MCF 10A (cell line): ENCODE measurements around the gene SCN8A. TPM values are rescaled to one million over a fixed set of nuclear protein-coding genes. Genes with fewer than 3 reads are reported as not detected.
"Not testable (repeated sequence)": the region's sequence is repeated elsewhere in the genome, so short reads cannot be mapped to it uniquely, and the experiment has no call there.

Experiments
- BruUV-seq: library from RNA; stranded (reverse); fragments of 400-500 nt; replicated peaks from 2 replicates; lab custom pipeline; 2021; lab: Mats Ljungman, UMichigan
- CTCF ChIA-PET: fragments of 300-600 bp; sonication (Branson Sonifier 250); formaldehyde crosslinking; extraction: SDS; loops from one replicate; lab custom pipeline; 2021; ENCODE audit warnings: antibody characterized with exemption, inconsistent platforms; lab: Yijun Ruan, JAX
- POLR2A ChIA-PET: fragments of 300-600, 350-650 bp; sonication (Branson Sonifier 250); formaldehyde crosslinking; extraction: SDS; loops from one replicate; lab custom pipeline; 2020; ENCODE audit warnings: antibody characterized with exemption, inconsistent platforms; lab: Yijun Ruan, JAX
- DNase-seq: peaks from one replicate; pipeline ENCODE4 v3.0.0-alpha.2; 2018; ENCODE audit not compliant: unreplicated experiment
- H3K27ac Mint-ChIP-seq: one replicate; pipeline ENCODE4 v1.8.0; 2022; ENCODE audit warnings: mild to moderate bottlenecking, low read depth, mixed read lengths; ENCODE audit not compliant: unreplicated experiment
- H3K27me3 Mint-ChIP-seq: one replicate; pipeline ENCODE4 v1.8.0; 2022; ENCODE audit warnings: mixed read lengths; ENCODE audit not compliant: insufficient read depth, unreplicated experiment
- H3K36me3 Mint-ChIP-seq: one replicate; pipeline ENCODE4 v1.8.0; 2022; ENCODE audit warnings: mild to moderate bottlenecking, moderate library complexity, mixed read lengths; ENCODE audit not compliant: insufficient read depth, unreplicated experiment
- H3K4me1 Mint-ChIP-seq: one replicate; pipeline ENCODE4 v1.8.0; 2022; ENCODE audit warnings: mixed read lengths; ENCODE audit not compliant: insufficient read depth, unreplicated experiment
- H3K4me3 Mint-ChIP-seq: one replicate; pipeline ENCODE4 v1.8.0; 2022; ENCODE audit warnings: mild to moderate bottlenecking, moderate library complexity, mixed read lengths; ENCODE audit not compliant: unreplicated experiment
- H3K9me3 Mint-ChIP-seq: one replicate; pipeline ENCODE4 v1.8.0; 2022; ENCODE audit warnings: mixed read lengths; ENCODE audit not compliant: unreplicated experiment
- CTCF ChIP-seq: fragments of 200-600 bp; IDR thresholded peaks from one replicate; pipeline ENCODE4 v1.8.0; 2022; ENCODE audit warnings: antibody characterized with exemption, mild to moderate bottlenecking; ENCODE audit not compliant: unreplicated experiment
- intact Hi-C: fragments of 100-400 bp; cut with micrococcal nuclease; formaldehyde crosslinking; loops from 2 replicates; pipeline ENCODE4 v1.14.1; 2022
- total RNA-seq: library from RNA; stranded (reverse); gene quantifications from 2 replicates; pipeline ENCODE4 v1.2.3, GENCODE V29; 2022

The SCN8A gene
- total RNA-seq, 1 experiment from 2014 or later = 0.70 TPM

DNA sequence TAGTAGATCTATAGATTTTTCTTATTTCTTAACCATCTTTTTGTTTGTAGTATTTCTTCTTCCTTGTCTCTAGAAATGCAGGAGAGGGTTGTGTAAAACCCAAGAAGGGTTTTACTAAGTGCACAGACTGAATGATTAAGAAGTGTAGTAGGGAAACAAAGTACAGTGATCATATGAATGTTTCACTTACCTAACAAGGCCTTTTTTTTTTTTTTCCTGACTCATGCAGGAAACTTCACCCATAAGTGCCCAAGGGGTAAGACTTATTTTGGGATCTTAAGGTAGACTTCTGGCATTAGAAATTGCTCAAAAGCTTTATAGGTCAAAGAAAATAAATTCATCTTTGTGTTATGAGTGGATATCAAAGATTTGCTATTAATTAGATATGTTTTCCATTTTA, 10.2 kb downstream of the SCN8A start:
- ChIA-PET CTCF (interaction anchor here (0.9 kb wide), 1 partner anchor 222 kb away, joined by 3 read pairs; no protein-coding TSS in a partner anchor), POLR2A (interaction anchor here (1.4 kb wide), 1 partner anchor 19 kb away, joined by 4 read pairs; no protein-coding TSS in a partner anchor)
- no peak for DNase-seq
- no peak for TF ChIP-seq CTCF
- Mint-ChIP-seq H3K27me3 (peaks cover 43% of the 10 kb centered on the region), H3K4me1 (no peaks in the 10 kb centered on the region), H3K36me3 (no peaks in the 10 kb centered on the region), H3K27ac (no peak overlapping the region), H3K4me3 (no peak overlapping the region), H3K9me3 (no peaks in the 10 kb centered on the region)
- BruUV-seq = no TSS peak
- intact Hi-C loops = no loop called here

GRCh38 chr12:51605896-51606295, 14.9 kb downstream of the SCN8A start:
- CTCF ChIA-PET, H3K4me3 Mint-ChIP-seq, POLR2A ChIA-PET, H3K9me3 Mint-ChIP-seq, intact Hi-C loops, BruUV-seq, H3K36me3 Mint-ChIP-seq, H3K27me3 Mint-ChIP-seq, H3K4me1 Mint-ChIP-seq, DNase-seq, H3K27ac Mint-ChIP-seq: not testable (repeated sequence)

- DNase-seq, CTCF ChIA-PET, BruUV-seq, H3K4me3 Mint-ChIP-seq, H3K9me3 Mint-ChIP-seq, H3K4me1 Mint-ChIP-seq, H3K27ac Mint-ChIP-seq, intact Hi-C loops, H3K36me3 Mint-ChIP-seq, H3K27me3 Mint-ChIP-seq, POLR2A ChIA-PET: not testable (repeated sequence)
Observed at GRCh38 chr12:51607197-51607596, 16.2 kb downstream of the SCN8A start.

DNA sequence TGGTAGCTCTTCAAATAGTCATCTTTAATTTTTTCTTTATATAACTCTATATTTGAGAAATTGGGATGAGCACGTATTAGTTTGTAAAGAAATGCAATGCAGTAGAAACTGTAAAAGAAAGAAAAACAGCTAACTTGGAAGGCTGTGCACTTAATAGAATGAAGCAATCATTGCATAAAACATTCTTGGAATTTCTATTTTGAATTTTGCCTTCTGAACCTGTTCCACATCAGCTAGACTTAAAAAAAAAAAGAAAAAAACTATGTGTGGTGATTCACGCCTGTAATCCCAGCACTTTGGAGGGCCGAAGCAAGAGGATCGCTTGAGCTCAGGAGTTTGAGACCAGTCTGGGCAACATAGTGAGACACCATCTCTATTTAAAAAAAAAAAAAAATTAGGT, 29.4 kb downstream of the SCN8A start:
- no peak overlapping the region for H3K27ac Mint-ChIP-seq
- H3K9me3 Mint-ChIP-seq = peaks cover 8% of the 10 kb centered on the region
- H3K36me3 Mint-ChIP-seq = no peaks in the 10 kb centered on the region
- DNase-seq = no peak
- no peak overlapping the region for H3K4me3 Mint-ChIP-seq
- peaks cover 8% of the 10 kb centered on the region for H3K4me1 Mint-ChIP-seq
- TF ChIP-seq CTCF = no peak
- intact Hi-C loops = no loop called here
- POLR2A ChIA-PET = interaction anchor here (0.7 to 1.5 kb wide), 2 partner anchors 19 to 197 kb away, joined by 3 to 4 read pairs; no protein-coding TSS in a partner anchor
- BruUV-seq = no TSS peak
- H3K27me3 Mint-ChIP-seq = peaks cover 11% of the 10 kb centered on the region
- CTCF ChIA-PET = interaction anchor here (0.6 to 1.5 kb wide), 2 partner anchors 58 to 1362 kb away, joined by 3 read pairs; no protein-coding TSS in a partner anchor

DNA sequence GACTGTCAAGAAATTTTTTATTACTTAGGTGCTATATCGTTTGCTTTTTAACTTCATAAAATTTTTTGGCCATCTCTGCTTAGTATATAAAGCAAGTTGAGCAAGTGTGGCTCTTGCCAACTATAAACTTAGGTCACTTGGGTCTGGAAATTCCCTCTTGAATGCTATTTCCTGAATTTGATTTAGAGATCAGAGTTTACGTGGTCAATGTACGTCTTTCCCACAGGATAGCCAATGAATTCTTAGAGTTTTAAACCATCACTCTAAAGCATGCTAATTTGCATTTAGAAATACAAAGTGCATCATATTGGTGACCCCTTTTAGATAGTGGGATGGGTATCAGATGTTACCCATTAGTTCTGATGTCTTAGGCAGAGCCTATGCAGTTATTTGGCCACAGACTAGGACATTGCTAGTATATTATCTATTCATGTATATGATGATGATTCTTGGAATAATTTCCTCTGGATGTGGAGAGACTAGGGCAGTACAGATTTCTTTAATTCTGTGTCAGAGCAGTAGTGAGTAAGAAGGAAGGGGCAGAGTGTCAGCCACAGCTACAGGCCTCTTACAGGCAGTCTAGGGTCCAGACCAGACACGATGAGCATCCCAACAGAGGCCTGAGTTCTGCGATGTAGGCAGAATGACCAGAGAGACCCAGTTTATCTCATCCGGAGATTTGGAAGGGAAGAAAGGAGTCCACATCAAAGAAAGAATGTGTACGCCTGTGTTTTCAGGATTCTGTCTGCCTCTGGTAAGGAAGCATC, 30.3 kb downstream of the SCN8A start:
- Mint-ChIP-seq H3K27ac (no peak overlapping the region), H3K4me3 (no peak overlapping the region), H3K36me3 (no peaks in the 10 kb centered on the region), H3K4me1 (peaks cover 8% of the 10 kb centered on the region), H3K9me3 (peaks cover 8% of the 10 kb centered on the region), H3K27me3 (peaks cover 11% of the 10 kb centered on the region)
- TF ChIP-seq CTCF = no peak
- no peak for DNase-seq
- ChIA-PET CTCF (interaction anchor here (1.5 kb wide), 1 partner anchor 57 kb away, joined by 3 read pairs; no protein-coding TSS in a partner anchor), POLR2A (interaction anchor here (0.7 kb wide), 1 partner anchor 198 kb away, joined by 3 read pairs; no protein-coding TSS in a partner anchor)
- intact Hi-C loops = no loop called here
- no TSS peak for BruUV-seq
